Amygdala (tissue), 56 donors: Measurements from ENCODE around the gene C19orf25.
"Not testable (repeated sequence)": the region's sequence is repeated elsewhere in the genome, so short reads cannot be mapped to it uniquely, and the experiment has no call there.

Experiments used
- DNase-seq, 56 donors: peaks; one replicate each; lab custom pipeline; 2025; lab: John Stamatoyannopoulos, UW

Gene C19orf25

GRCh38 chr19:1499231-1499630 is 20.2 kb upstream of the C19orf25 start:
- not testable (repeated sequence) for DNase-seq

GRCh38 chr19:1497578-1498235 is 18.7 kb upstream of the C19orf25 start:
- DNase-seq: no peak

GRCh38 chr19:1496714-1497577 is 17.9 kb upstream of the C19orf25 start:
- DNase-seq: no peak

- no peak for DNase-seq
These were observed 17.0 kb upstream of the C19orf25 start for GRCh38 chr19:1495799-1496713.

GRCh38 chr19:1495051-1495798 is 16.2 kb upstream of the C19orf25 start:
- no peak for DNase-seq

- DNase-seq: no peak
These were observed 15.2 kb upstream of the C19orf25 start for GRCh38 chr19:1494115-1494815.

GRCh38 chr19:1492474-1493006 is 13.5 kb upstream of the C19orf25 start:
- no peak for DNase-seq

- no peak for DNase-seq
These were observed 12.8 kb upstream of the C19orf25 start for GRCh38 chr19:1491849-1492170.

- no peak for DNase-seq
These were observed 12.3 kb upstream of the C19orf25 start, which contains the start of gene REEP6 for GRCh38 chr19:1491114-1491848. Gene REEP6, plus strand, starts transcription at chr19:1491181. Its CDS starts 89 bp downstream, at chr19:1491270.

GRCh38 chr19:1490311-1491113 is 11.5 kb upstream of the C19orf25 start, which contains the start of gene PCSK4:
Gene PCSK4, minus strand, starts transcription at chr19:1490350. Its CDS starts 4 bp downstream, at chr19:1490346.
- peak; percentile 84 to 100 (median 99) for DNase-seq

GRCh38 chr19:1489463-1490310 is 10.7 kb upstream of the C19orf25 start:
- no peak for DNase-seq

GRCh38 chr19:1488282-1488601 is 9.2 kb upstream of the C19orf25 start:
- no peak for DNase-seq

GRCh38 chr19:1487576-1488281 is 8.7 kb upstream of the C19orf25 start:
- DNase-seq: no peak

GRCh38 chr19:1486720-1487575 is 7.9 kb upstream of the C19orf25 start:
- no peak for DNase-seq

- DNase-seq: no peak
These were observed 5.0 kb upstream of the C19orf25 start for GRCh38 chr19:1483979-1484428.
